GM18499 (cell line): ENCODE results near the gene GNB3.

Source experiments
- ATAC-seq: cut with Tn5 transposase; IDR thresholded peaks from one replicate; pipeline ENCODE4 v1.9.1; 2021; ENCODE audit warnings: moderate number of reproducible peaks; ENCODE audit not compliant: insufficient read depth, unreplicated experiment

Gene GNB3

DNA sequence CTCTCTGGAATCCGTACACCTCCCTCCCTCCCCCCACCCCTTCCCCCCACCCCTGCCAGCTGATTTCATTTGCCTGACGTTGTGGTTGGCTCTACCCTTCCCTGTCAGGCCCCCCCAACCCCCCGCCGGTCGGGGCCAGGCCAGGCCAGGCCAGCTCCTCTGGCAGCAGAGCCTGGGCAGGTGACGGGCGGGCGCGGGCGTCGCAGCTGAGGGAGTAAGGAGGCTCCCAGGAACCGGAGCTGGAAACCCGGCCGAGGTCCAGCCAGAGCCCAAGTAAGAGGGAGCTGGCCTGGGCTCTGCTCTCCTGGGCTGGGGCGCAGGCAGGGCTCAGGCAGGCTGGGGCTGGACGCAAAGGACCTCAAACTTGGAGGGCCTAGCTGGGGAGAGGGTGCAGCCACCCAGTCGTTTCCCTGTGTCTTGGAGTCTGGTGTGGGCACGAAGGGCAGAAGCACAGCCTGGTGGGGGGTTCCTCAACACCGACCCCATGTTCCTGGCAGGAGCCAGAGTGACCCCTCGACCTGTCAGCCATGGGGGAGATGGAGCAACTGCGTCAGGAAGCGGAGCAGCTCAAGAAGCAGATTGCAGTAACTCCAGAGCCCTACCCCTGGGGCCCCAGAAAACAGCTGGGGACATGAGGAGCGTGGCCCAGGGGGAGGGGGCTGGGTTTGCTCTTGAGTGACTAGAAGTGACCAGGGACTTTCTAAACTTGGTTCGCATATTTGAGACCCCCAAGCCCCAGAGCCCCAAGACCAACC, at the start of gene GNB3:
Gene GNB3 (plus strand): TSS at position 165 of the 755 bp plus-strand sequence. CDS start 363 bp downstream, at position 528.
- ATAC-seq, result no peak

DNA sequence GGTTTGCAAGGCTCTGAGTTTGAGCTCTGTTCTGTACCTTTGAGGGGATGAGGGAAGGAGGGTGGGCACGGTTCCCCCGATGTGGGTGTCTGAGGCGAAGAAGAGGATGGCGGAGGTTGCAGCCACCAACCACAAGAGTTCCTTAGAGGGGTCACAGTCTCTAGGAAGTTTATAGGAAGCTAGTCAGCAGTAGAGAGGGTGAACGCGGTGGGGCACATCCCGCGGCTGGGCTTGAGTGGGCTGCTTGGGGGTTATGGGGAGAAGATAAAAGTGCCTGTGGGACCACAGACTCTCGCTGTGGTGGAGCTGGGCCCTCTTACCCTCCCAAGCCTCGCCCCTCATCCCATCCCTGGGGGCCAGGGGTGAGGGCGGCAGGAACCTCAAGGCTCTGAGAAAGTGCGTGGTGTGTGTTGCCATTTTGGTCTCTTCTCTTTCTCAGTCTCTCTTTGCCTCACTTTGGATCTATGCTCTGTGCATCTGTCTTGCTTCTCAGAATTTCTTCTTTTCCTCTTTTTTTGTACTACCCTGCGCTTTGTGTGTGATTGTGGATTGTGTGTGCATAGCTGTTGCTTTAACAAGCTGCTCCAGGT, 48.7 kb upstream of the GNB3 start:
- ATAC-seq, result no peak

DNA sequence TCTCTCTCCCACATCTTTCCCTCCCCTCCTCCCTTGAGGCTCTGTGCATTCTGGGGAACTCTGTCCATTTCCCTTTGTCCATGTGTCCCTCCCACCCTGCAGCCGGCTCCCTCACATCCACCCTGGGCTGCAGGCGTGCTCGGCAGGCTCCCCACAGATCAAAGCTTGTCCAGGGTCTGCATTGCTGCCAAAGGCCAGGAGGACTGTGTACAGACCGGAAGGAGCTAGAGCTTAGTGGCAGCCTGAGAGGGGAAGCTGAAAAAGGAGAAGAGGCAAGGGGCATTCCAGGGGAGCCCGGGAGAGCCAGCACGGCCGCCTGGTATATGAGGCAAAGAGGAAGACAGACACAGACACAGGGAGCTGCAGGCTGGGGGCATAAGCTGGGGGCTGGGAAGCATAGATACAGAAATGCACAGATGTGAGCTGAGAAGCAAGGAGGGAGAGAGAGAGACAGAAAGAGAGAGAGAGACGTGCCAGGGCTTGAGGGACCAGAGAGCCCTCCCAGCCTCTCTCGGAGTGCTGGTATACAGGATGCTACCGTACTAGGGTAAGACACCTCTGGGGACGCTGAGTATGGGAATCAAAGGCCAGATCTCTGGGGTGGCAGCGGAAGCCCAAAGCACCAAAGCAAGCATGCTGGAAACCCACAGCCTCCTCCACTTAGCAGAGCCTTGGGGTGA, 48.1 kb upstream of the GNB3 start:
- no peak for ATAC-seq

DNA sequence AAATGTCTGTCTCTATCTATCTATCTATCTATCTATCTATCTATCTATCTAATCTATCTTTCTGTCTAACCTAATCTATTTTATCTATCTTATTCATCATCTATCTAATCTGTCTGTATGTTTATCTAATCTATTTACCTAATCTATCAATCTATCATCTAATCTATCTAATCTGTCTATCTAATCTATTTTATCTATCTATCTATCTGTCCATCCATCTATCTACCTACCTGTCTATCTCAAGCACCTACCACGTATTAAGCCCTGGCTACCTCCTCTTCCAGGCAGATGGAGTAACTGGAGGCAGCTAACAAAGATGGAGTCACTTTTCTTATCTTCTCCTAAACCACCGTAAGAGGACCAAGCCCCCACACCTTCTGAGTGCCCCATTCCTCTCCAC, 45.6 kb upstream of the GNB3 start:
- no peak for ATAC-seq

DNA sequence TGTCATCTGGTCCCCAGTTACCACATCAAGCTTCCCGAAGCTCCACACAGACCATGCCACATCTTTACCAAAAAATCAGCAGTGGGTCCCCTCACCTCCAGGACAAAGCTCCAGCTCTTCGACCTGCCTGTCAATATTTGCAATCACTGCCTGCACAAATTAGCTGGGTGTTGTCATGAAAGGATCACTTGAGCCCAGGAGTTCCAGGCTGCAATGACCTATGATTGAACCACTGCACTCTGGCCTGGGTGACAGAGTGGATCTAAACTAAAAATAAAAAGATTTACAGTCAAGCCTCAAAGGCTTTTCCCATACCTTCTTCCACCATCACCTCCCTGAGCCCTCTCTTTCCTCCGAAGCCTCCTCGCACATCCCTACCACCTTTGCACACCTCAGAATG, 44.1 kb upstream of the GNB3 start:
- ATAC-seq, result no peak

DNA sequence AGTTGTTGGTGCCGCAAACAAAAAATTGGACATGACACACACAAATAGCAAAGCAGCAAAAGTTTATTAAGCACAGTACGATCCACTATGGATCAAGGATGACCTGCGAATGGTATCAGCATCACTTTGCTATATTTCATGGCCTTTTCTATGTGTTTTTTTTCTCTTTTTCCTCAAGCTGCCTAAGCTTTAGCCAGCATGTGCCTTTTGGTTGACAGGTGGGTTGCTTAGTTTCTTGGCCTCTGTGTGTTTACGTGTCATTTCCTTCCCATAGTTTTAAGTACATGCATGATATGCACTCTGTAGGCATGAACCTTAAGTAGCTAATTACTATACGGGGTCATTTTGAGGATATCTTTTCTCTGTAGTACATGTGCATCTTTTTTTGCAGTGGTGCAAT, 41.6 kb upstream of the GNB3 start:
- ATAC-seq, result no peak

DNA sequence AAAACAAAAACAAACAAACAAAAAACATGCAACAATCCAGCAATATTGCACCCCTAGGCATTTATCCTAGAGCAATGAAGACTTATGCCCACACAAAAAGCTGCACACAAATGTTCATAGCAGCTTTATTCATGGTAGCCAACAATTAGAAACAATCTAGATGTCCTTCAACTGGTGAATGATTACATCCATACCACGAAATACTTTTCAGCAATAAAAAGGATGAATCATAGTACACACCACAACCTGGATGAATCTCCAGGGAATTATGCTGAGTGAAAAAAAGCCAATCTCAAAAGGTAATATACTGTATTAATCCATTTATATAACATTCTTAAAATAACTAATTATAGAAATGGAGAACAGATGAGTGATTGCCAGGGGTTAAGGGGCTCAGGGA, 33.6 kb upstream of the GNB3 start:
- no peak for ATAC-seq

DNA sequence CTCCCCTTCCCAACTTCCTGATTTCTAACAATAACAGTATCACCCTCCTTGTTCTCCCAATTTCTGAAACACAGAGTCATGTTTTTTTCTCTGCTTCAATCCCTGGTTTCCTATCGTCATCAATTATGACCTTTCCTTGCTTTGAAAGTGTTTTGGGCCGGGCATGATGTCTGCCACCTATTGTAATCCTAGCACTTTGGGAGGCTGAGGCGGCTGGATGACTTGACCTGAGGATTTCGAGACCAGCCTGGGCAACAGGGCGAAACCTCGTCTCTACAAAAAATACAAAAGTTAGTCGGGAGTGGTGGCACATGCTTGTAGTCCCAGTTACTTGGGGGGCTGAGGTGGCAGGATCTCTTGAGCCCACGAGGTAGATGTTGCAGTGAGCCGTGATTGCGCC, 31.7 kb upstream of the GNB3 start:
- no peak for ATAC-seq

DNA sequence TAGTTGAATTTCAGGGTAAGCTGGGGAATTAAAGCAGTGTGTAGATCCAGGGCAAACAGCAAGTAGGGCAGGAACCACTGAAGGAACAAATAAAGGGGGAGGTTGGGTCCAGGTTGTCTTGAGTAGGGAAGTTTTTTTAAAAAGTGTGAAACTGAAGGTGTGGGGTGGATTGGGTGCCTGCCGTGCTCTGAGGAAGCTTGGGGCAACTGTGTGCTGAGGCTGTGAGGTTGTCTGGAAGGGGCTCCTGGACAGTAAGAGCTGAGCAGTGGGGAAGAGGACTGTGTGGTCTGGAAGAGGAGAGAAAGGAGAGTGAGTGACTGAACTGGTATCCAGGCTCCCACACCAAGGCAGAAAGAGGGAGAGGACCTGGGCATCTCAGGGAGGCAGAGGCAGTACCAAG, 30.0 kb upstream of the GNB3 start:
- ATAC-seq, result no peak

DNA sequence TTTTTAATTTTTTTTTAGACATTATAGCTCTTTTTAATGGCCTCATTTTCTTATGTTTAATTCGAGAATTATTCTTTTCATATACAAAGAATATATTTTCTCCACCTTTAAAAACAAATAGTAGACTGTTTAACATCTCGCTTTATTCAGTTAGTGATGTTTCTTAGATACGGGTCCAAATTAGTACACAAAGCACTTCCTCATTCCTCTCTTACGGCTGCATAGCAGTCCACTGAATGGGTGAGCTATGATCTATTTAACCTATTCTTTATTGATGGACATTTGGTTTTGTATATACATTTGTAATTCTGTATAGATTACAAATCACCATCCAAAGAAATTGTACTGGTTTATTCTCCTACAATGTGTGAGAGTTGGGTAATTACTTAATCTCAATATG, 27.4 kb upstream of the GNB3 start:
- no peak for ATAC-seq

DNA sequence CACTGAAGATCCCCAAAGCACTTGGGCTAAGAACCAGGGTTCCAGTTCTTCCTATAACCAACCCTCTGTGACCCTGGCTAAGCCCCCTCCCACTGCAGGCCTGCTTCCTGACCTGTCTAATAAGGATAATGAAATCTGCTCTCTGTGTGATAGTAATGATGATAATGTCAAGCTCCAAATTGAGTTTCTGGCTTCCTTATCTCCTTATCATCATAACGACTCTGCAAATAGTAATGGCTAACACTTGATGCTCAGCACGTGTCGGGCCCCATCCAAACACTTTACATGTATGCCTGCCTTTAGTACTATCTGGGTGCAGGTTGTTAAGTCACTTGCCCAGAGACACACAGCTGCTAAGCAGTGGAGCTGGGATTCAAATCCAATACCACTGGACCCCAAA, 24.1 kb upstream of the GNB3 start:
- no peak for ATAC-seq

DNA sequence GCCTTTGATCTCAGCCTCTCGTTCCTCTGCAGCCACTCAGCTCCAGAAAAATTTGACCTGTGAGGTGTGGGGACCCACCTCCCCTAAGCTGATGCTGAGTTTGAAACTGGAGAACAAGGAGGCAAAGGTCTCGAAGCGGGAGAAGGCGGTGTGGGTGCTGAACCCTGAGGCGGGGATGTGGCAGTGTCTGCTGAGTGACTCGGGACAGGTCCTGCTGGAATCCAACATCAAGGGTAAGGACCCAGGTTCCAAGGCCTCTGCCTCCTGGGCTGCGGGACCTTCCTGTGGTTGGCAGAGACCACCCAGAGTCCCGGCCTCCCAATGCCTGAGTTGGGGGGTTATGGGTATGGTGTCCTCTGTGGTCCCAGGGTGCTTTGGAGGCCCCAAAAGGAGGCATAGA, 23.6 kb upstream of the GNB3 start:
- no peak for ATAC-seq

DNA sequence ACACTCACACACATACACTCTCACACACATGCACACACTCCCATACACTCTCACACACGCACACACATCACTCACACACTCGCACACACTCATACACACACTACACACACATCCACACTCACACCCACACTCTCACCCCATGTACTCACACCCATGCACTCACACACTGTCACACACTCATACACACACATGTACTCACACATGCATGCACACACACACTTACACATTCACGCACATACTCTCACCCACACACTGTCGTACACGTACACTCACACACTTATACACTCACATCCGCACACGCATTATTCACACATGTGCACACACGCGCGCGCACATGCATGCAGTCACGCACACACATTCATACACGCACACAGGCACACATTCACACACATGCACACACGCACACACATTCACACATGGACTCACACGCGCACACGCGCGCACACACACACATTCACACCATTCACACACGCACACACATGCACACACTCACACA, 23.0 kb upstream of the GNB3 start:
- no peak for ATAC-seq

DNA sequence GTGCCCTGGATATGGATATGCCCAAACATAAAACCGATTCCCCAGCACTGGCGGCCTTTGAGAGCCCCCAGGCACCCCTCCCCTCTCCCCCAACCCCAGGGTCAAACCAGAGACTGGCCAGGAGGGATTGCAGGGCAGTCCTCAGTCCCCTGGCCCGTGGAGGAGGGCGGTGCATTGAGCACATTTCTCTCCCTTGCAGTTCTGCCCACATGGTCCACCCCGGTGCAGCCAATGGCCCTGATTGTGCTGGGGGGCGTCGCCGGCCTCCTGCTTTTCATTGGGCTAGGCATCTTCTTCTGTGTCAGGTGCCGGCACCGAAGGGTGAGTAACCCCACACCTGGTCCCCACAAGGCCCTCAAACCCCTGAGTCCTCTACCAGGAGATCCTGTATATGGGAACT, 22.5 kb upstream of the GNB3 start:
- no peak for ATAC-seq

DNA sequence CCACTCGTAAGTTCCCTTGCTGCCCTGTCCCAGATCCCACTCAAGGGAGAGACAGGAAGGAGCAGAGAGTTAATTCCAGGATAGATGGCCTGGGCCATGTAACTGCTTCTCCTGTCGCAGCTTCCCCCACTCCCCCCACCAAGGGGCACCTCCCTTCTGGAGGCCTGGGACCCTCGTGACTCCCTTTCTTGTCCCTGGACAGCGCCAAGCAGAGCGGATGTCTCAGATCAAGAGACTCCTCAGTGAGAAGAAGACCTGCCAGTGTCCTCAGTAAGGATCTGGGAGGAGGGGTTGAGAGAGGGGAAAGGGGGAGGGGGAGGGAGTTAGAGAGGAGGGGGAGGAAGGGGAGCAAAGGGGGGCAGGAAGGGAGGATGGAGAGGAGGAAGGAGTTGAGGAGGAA, 22.1 kb upstream of the GNB3 start:
- no peak for ATAC-seq

DNA sequence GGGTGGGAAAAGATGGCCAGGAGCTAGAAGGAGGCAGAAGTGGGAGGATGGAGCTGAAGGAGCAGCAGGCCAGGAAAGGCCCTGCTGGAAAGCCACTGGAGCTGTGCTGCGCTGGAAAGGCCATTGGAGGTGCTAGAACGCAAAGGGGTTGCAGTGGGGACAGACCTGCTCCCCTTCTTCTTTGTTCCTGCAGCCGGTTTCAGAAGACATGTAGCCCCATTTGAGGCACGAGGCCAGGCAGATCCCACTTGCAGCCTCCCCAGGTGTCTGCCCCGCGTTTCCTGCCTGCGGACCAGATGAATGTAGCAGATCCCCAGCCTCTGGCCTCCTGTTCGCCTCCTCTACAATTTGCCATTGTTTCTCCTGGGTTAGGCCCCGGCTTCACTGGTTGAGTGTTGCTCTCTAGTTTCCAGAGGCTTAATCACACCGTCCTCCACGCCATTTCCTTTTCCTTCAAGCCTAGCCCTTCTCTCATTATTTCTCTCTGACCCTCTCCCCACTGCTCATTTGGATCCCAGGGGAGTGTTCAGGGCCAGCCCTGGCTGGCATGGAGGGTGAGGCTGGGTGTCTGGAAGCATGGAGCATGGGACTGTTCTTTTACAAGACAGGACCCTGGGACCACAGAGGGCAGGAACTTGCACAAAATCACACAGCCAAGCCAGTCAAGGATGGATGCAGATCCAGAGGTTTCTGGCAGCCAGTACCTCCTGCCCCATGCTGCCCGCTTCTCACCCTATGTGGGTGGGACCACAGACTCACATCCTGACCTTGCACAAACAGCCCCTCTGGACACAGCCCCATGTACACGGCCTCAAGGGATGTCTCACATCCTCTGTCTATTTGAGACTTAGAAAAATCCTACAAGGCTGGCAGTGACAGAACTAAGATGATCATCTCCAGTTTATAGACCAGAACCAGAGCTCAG, 21.4 kb upstream of the GNB3 start:
- ATAC-seq, result no peak

DNA sequence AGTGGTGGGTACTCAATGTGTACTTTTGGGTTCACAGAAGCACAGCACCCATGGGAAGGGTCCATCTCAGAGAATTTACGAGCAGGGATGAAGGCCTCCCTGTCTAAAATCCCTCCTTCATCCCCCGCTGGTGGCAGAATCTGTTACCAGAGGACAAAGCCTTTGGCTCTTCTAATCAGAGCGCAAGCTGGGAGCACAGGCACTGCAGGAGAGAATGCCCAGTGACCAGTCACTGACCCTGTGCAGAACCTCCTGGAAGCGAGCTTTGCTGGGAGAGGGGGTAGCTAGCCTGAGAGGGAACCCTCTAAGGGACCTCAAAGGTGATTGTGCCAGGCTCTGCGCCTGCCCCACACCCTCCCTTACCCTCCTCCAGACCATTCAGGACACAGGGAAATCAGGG, 20.6 kb upstream of the GNB3 start:
- no peak for ATAC-seq

DNA sequence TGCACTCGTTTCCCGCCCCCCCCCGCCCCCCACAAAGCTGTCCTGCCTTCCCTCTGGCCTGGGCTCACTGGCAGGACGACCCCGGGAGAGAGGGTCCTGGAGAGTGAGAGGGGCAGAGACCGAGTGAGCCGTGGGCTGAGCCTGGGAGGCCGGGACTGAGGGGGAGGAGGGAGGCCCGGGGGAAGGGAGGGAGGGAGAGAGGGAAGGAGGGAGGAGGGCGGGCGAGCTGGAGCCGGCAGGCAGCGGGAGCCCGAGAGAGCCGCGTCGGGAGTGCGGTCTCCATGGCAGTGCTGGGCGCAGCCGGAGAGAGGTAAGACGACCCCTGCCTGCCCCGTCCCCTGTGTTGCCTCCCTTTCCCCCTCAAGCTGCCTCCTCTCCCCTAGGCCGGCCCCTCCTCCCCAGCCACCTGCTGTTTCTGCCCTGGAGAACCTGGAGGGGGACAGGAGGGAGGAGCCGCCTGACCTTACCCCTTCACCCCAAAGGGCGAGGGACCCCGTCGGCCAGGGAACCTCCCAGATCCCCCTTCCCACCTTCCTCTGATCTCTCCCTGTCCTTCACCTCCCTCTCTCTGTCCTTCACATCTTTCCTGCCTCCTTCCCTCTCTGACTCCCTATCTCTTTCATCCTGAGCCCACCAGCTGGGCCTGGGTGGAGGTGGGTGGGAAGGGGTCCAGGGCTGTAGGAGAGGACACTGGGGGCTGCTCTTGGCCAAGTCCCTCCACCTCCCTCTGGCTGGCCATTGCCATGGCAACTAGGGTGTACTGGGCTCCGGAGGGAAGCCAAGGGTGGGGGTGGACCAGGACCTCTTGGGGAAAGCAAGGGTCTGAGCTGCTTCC, 18.9 kb upstream of the GNB3 start, which contains the start of gene GPR162:
Gene GPR162 (plus strand): TSS at position 231 of the 835 bp plus-strand sequence. CDS start 2,078 bp downstream, outside the sequence.
- no peak for ATAC-seq

DNA sequence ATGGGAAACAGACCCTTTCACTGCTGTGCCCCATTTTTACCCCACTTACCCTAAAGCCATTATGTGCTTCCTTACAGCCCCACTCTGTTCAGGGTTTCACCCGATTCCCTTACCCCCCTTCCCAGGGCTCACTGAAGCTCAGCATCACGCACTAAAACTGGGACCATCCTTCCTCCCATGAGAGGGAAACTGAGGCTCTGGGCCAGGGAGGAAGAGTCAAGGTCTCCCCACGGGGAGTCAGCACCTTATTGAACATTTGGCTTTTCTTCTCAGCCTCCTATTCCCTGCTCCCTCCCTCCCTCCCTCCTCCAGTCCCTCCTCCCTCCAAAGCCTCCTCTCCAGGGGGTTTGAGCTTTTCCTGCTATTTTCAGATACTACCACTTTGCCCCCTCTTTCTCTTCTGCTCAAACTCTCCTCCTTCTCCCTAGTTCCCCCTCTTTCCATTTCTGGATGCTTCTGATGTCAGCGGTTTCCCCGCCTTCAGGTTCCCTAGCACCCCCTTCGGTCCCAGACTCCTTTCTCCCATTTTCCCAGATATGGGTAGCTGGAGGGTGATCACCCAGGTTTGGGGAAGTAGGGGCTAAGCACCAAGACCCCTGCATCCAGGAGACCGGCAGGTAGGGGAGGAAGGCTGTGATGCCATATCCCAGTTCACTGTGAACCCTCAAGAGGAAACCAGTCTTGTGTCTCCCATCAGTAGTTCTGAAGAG, 18.1 kb upstream of the GNB3 start:
- ATAC-seq, result no peak
